Type B pancreatic cell (in vitro differentiated cells): ENCODE results near the gene MYO16. TPM values are rescaled to one million over a fixed set of nuclear protein-coding genes. Genes with fewer than 3 reads are reported as not detected.

Source experiments
- DNase-seq: peaks from one replicate; pipeline ENCODE4 v3.0.0; 2021; ENCODE audit warnings: mixed read lengths; ENCODE audit not compliant: unreplicated experiment; ENCODE audit errors: extremely low spot score
- H3K27ac Mint-ChIP-seq: 2 replicates; pipeline ENCODE4 v1.8.0; 2021; ENCODE audit warnings: mild to moderate bottlenecking, mixed read lengths
- H3K27me3 Mint-ChIP-seq: 2 replicates; pipeline ENCODE4 v1.8.0; 2021; ENCODE audit warnings: mixed read lengths
- H3K36me3 Mint-ChIP-seq: 2 replicates; pipeline ENCODE4 v1.8.0; 2021; ENCODE audit warnings: mixed read lengths
- H3K4me1 Mint-ChIP-seq: one replicate; pipeline ENCODE4 v1.8.0; 2021; ENCODE audit warnings: mixed read lengths; ENCODE audit not compliant: unreplicated experiment
- H3K4me3 Mint-ChIP-seq: 2 replicates; pipeline ENCODE4 v1.8.0; 2021; ENCODE audit warnings: mild to moderate bottlenecking, mixed read lengths
- H3K9me3 Mint-ChIP-seq: 2 replicates; pipeline ENCODE4 v1.8.0; 2021; ENCODE audit warnings: mixed read lengths
- CTCF ChIP-seq: fragments of 200-600 bp; sonication (generic); conservative IDR thresholded peaks from 2 replicates; pipeline ENCODE4 v1.5.0; 2021; ENCODE audit warnings: antibody characterized with exemption, mild to moderate bottlenecking
- total RNA-seq: library from RNA; stranded (reverse); gene quantifications from 2 replicates; pipeline ENCODE4 v1.2.1, GENCODE V29; 2021; ENCODE audit warnings: low replicate concordance

The MYO16 gene
- total RNA-seq, 1 donor from 2014 or later, result 1.5 TPM

- no peaks in the 10 kb centered on the region for H3K27me3 Mint-ChIP-seq
- H3K27ac Mint-ChIP-seq, result no peak overlapping the region
These were observed 553.5 kb downstream of the MYO16 start for GRCh38 chr13:109182777-109183465.

GRCh38 chr13:109191413-109191812 lies 562.0 kb downstream of the MYO16 start:
- H3K4me3 Mint-ChIP-seq, result no peak overlapping the region

More at GRCh38 chr13:109182777-109183465, 553.5 kb downstream of the MYO16 start:
- H3K4me1 Mint-ChIP-seq, result peaks cover 10% of the 10 kb centered on the region
- no peaks in the 10 kb centered on the region for H3K9me3 Mint-ChIP-seq
- no peak for DNase-seq
- no peak overlapping the region for H3K4me3 Mint-ChIP-seq
- H3K36me3 Mint-ChIP-seq, result no peaks in the 10 kb centered on the region
- TF ChIP-seq CTCF, result no peak

GRCh38 chr13:109192306-109192705 lies 562.9 kb downstream of the MYO16 start:
- H3K36me3 Mint-ChIP-seq, result no peaks in the 10 kb centered on the region
- H3K4me3 Mint-ChIP-seq, result no peak overlapping the region
- H3K9me3 Mint-ChIP-seq, result peaks cover 2% of the 10 kb centered on the region
- no peak overlapping the region for H3K27ac Mint-ChIP-seq
- no peak for DNase-seq
- no peak for TF ChIP-seq CTCF
- H3K27me3 Mint-ChIP-seq, result no peaks in the 10 kb centered on the region
- peaks cover 2% of the 10 kb centered on the region for H3K4me1 Mint-ChIP-seq

More at GRCh38 chr13:109191413-109191812, 562.0 kb downstream of the MYO16 start:
- Mint-ChIP-seq H3K36me3 (no peaks in the 10 kb centered on the region), H3K4me1 (no peaks in the 10 kb centered on the region), H3K9me3 (no peaks in the 10 kb centered on the region), H3K27me3 (no peaks in the 10 kb centered on the region), H3K27ac (no peak overlapping the region)
- no peak for DNase-seq
- no peak for TF ChIP-seq CTCF

- no peak for DNase-seq
- TF ChIP-seq CTCF, result peak; percentile 75
- Mint-ChIP-seq H3K27ac (no peak overlapping the region), H3K4me3 (no peak overlapping the region), H3K4me1 (peaks cover 4% of the 10 kb centered on the region), H3K36me3 (no peaks in the 10 kb centered on the region), H3K9me3 (peaks cover 4% of the 10 kb centered on the region), H3K27me3 (no peaks in the 10 kb centered on the region)
These were observed 567.5 kb downstream of the MYO16 start for GRCh38 chr13:109196948-109197347.

GRCh38 chr13:109198585-109198984 lies 569.2 kb downstream of the MYO16 start:
- H3K9me3 Mint-ChIP-seq, result peaks cover 4% of the 10 kb centered on the region
- peaks cover 4% of the 10 kb centered on the region for H3K4me1 Mint-ChIP-seq
- no peaks in the 10 kb centered on the region for H3K27me3 Mint-ChIP-seq
- no peak overlapping the region for H3K27ac Mint-ChIP-seq
- no peak for DNase-seq
- H3K4me3 Mint-ChIP-seq, result no peak overlapping the region
- no peaks in the 10 kb centered on the region for H3K36me3 Mint-ChIP-seq
- TF ChIP-seq CTCF, result no peak
